ENCODE results near the gene MCC. TPM values are rescaled to one million over a fixed set of nuclear protein-coding genes. Genes with fewer than 3 reads are reported as not detected.

Gene MCC
- total and polyA plus RNA-seq, 2 of the 4 experiments (the other 2 are of a cell fraction) = 5.0 to 20.6 TPM

DNA sequence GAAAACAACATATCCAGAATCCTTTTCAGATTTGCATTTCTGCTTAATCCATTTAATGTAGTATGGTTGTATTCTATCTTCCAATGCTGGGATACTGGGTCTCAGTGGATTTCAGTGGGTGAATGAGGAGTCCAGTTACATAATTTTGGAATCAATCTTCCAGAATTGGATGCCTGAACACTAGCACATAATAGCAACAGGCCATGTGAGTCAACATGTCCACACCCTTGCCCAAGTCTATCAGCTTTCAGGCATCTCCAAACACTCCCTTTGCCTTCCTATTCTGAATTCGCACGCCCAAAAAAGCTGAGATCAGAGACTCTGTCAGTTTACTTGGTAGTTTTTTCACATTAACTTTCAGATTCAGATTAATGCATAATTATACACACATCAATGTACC is 256.0 kb downstream of the MCC start:
- no peak overlapping the region for H2AK9ac ChIP-seq (replicated peaks; ENCODE audit: low read depth, low read length, poor library complexity)
- H3K23ac ChIP-seq (ENCODE audit: low read depth, low read length) = no peak overlapping the region
- H2AK5ac ChIP-seq (ENCODE audit: low read depth, low read length) = no peak overlapping the region
- H3K4me1 ChIP-seq (ENCODE audit: control insufficient read depth, insufficient read depth, low read length) = peaks cover 7% of the 10 kb centered on the region
- H3K4ac ChIP-seq (ENCODE audit: low read depth, low read length) = no peak overlapping the region
- H4K5ac ChIP-seq (ENCODE audit: low read depth, low read length) = no peak overlapping the region
- H2BK20ac ChIP-seq (ENCODE audit: low read depth, low read length) = no peak overlapping the region
- H4K91ac ChIP-seq (ENCODE audit: insufficient read depth, low read depth, low read length) = no peak overlapping the region
- H3K9ac ChIP-seq (ENCODE audit: low read depth, low read length) = no peak overlapping the region
- H2BK15ac ChIP-seq (ENCODE audit: low read depth, low read length) = no peak overlapping the region
- no peak for TF ChIP-seq RCOR1 (IDR thresholded peaks at IDR 0.05; ENCODE audit: insufficient replicate concordance, low read length)
- no peak for TF ChIP-seq BHLHE40 (IDR thresholded peaks at IDR 0.05; ENCODE audit: low read depth, low read length)
- no peak for TF ChIP-seq RFX5 (IDR thresholded peaks at IDR 0.05; ENCODE audit: low read depth, low read length)
- no peak for TF ChIP-seq MAFK (IDR thresholded peaks at IDR 0.05; ENCODE audit: low read depth, low read length)
- TF ChIP-seq MXI1 (IDR thresholded peaks at IDR 0.05; ENCODE audit: borderline replicate concordance, low read depth, low read length) = no peak
- no peak for TF ChIP-seq NFE2L2 (IDR thresholded peaks at IDR 0.05; ENCODE audit: low read depth, low read length)
- TF ChIP-seq, protein P1, sequence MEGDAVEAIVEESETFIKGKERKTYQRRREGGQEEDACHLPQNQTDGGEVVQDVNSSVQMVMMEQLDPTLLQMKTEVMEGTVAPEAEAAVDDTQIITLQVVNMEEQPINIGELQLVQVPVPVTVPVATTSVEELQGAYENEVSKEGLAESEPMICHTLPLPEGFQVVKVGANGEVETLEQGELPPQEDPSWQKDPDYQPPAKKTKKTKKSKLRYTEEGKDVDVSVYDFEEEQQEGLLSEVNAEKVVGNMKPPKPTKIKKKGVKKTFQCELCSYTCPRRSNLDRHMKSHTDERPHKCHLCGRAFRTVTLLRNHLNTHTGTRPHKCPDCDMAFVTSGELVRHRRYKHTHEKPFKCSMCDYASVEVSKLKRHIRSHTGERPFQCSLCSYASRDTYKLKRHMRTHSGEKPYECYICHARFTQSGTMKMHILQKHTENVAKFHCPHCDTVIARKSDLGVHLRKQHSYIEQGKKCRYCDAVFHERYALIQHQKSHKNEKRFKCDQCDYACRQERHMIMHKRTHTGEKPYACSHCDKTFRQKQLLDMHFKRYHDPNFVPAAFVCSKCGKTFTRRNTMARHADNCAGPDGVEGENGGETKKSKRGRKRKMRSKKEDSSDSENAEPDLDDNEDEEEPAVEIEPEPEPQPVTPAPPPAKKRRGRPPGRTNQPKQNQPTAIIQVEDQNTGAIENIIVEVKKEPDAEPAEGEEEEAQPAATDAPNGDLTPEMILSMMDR (conservative IDR thresholded peaks at IDR 0.05; ENCODE audit: low read depth, low read length) = no peak
- no peak for TF ChIP-seq RAD21 (IDR thresholded peaks at IDR 0.05; ENCODE audit: low read length)
- TF ChIP-seq POLR2A (IDR thresholded peaks at IDR 0.05; ENCODE audit: low read depth, low read length) = no peak
- no peak for TF ChIP-seq MAZ (IDR thresholded peaks at IDR 0.05; ENCODE audit: borderline replicate concordance, low read depth, low read length)
- TF ChIP-seq, protein P2, sequence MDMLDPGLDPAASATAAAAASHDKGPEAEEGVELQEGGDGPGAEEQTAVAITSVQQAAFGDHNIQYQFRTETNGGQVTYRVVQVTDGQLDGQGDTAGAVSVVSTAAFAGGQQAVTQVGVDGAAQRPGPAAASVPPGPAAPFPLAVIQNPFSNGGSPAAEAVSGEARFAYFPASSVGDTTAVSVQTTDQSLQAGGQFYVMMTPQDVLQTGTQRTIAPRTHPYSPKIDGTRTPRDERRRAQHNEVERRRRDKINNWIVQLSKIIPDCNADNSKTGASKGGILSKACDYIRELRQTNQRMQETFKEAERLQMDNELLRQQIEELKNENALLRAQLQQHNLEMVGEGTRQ (IDR thresholded peaks at IDR 0.05; ENCODE audit: low read depth, low read length) = no peak
- TF ChIP-seq SMC3 (IDR thresholded peaks at IDR 0.05; ENCODE audit: low read depth, low read length) = no peak
- no peak for TF ChIP-seq CHD1 (IDR thresholded peaks at IDR 0.05; ENCODE audit: low read depth, low read length)
- TF ChIP-seq, protein P3, sequence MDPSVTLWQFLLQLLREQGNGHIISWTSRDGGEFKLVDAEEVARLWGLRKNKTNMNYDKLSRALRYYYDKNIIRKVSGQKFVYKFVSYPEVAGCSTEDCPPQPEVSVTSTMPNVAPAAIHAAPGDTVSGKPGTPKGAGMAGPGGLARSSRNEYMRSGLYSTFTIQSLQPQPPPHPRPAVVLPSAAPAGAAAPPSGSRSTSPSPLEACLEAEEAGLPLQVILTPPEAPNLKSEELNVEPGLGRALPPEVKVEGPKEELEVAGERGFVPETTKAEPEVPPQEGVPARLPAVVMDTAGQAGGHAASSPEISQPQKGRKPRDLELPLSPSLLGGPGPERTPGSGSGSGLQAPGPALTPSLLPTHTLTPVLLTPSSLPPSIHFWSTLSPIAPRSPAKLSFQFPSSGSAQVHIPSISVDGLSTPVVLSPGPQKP (IDR thresholded peaks at IDR 0.05; ENCODE audit: borderline replicate concordance, low read depth, low read length) = no peak
- no peak for TF ChIP-seq FOS (IDR thresholded peaks at IDR 0.05; ENCODE audit: low read depth, low read length)
- TF ChIP-seq CEBPB (IDR thresholded peaks at IDR 0.05; ENCODE audit: low read depth, low read length) = no peak
- no peak overlapping the region for H3K18ac ChIP-seq (ENCODE audit: low read depth, low read length)
- intact Hi-C loops (cut with micrococcal nuclease) = no loop called here
- H3K36me3 ChIP-seq (ENCODE audit: control insufficient read depth, insufficient read depth, low read length) = peaks cover 2% of the 10 kb centered on the region; the same call in 1 of the 2 replicates
- in situ Hi-C loops (cut with MboI; ENCODE audit: low sequenced_read_pairs) = no loop called here
- no peak overlapping the region for H2BK120ac ChIP-seq (ENCODE audit: low read depth, low read length)
- no peak overlapping the region for H3K4me3 ChIP-seq (ENCODE audit: insufficient read depth, low read depth, low read length)
- H2AFZ ChIP-seq (replicated peaks; ENCODE audit: low read length, poor library complexity) = no peak overlapping the region
- no peak overlapping the region for H2BK5ac ChIP-seq (ENCODE audit: low read depth, low read length, poor library complexity, severe bottlenecking)
- DNase-seq (no peak), ATAC-seq (ENCODE audit: low read depth) (peak; percentile 61)
- H3K27ac ChIP-seq (ENCODE audit: insufficient read depth, low read length) = no peak overlapping the region
- ChIA-PET POLR2A (ENCODE audit: unreplicated experiment) (no interaction called here), CTCF (no interaction called here)
- no peak overlapping the region for H3K14ac ChIP-seq (replicated peaks; ENCODE audit: low read depth, low read length)
- H3K4me2 ChIP-seq (ENCODE audit: low read depth, low read length) = no peak overlapping the region
- dilution Hi-C loops (cut with HindIII; ENCODE audit: low sequenced_read_pairs, unreplicated experiment) = no loop called here
- BruUV-seq (replicated peaks) = no TSS peak
- no peak overlapping the region for H3K56ac ChIP-seq (ENCODE audit: extremely low read depth, insufficient read depth, low read length)
- no peaks in the 10 kb centered on the region for H3K27me3 ChIP-seq (ENCODE audit: control insufficient read depth, insufficient read depth, low read length)
- H3K9me3 ChIP-seq (ENCODE audit: control insufficient read depth, insufficient read depth, low read length) = no peaks in the 10 kb centered on the region
- no peaks in the 10 kb centered on the region for H4K20me1 ChIP-seq (ENCODE audit: insufficient read depth, low read length)
- no peaks in the 10 kb centered on the region for H3K9me1 ChIP-seq (ENCODE audit: insufficient read depth, low read length)
- WGBS, 2 experiments (ENCODE audit: extremely low coverage in 2 of 2, insufficient read length in 1 of 2) = 30% methylated on average over 2 of the region's 2 CpGs; no CpG with 5 or more reads in 1 of the 2 experiments
- no peak overlapping the region for H4K8ac ChIP-seq (ENCODE audit: low read depth in 2 of 2, low read length in 2 of 2)
- peaks cover 3 to 10% of the 10 kb centered on the region in 2 experiments; a peak in 2 of 4 replicates for H3K79me1 ChIP-seq (ENCODE audit: low read depth in 1 of 2, low read length in 2 of 2)
